HG03060 (cell line): Measurements from ENCODE around the gene TP53INP2.
"Not testable (repeated sequence)": the region's sequence is repeated elsewhere in the genome, so short reads cannot be mapped to it uniquely, and the experiment has no call there.

Source experiments
- ATAC-seq: cut with Tn5 transposase; IDR thresholded peaks from one replicate; pipeline ENCODE4 v1.9.1; 2021; ENCODE audit warnings: low read depth, moderate number of reproducible peaks; ENCODE audit not compliant: unreplicated experiment

TP53INP2 gene

DNA sequence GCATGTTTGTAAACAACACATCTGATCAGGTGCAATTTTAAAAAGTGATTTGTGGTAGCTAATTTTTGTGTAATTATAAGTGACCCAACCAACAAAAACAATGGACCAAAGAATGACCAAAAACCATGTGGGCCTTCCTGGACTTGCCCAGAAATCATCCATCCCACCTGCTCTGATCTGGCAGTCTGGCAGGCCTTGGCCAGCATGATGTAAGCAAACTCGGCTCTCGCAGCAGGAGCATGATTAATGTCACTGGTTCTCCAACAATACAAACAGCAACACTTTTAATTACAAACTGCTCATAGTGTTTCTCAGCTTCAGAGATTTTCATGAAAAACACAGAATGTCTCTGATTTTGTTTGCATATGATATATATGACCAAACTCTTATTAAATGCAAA, 16.1 kb downstream of the TP53INP2 start:
- no peak for ATAC-seq

DNA sequence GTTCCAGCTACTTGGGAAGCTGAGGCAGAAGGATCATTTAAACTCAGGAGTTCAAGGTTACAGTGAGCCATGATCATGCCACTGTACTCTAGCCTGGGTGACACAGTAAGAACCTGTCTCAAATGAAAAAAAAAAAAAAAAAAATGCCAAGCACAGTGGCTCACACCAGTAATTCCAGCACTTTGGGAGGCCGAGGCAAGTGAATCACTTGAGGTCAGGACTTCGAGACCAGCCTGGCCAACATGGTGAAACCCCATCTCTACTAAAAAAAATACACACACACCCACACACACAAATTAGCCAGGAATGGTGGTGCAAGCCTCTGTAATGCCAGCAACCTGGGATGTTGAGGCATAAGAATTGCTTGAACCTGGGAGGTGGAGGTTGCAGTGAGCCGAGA, 18.4 kb downstream of the TP53INP2 start:
- not testable (repeated sequence) for ATAC-seq

DNA sequence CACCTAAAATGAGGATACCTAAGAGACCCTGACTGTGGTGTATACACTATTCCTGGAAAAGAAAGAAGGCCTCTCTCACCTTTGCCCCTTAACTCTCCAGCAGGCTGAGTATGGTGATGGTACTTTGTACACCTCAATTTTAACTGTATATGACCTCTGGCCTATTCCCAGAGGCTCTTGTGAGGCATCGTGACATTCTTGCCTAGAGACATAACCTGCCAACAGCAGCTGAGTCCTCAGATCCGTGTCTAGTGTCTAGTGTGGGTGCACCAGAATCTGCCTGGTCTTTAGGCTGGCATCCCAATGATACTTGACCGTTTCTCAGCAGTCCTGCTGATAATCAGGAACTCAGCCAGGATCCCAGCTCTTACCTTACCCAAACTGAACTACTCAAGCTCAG, 20.0 kb downstream of the TP53INP2 start:
- ATAC-seq, result no peak

DNA sequence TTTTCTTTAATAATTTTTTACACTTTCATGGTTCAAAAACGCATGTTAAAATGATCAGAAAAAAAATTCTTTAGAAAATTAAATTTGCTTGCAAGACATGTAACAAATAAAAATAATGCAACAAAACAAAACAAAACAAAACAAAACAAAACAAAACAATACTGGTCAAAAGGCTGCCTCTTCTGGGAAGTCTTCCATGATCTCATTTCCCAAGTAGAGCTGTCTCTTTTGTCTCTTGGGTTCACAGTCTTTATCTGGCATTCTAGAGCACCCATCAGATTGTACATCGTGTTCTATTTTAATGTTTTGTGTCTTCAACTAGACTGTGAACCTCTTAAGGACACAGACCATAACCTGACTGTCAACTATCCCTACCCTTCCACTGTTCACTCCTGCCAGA, 25.3 kb downstream of the TP53INP2 start:
- ATAC-seq, result no peak

DNA sequence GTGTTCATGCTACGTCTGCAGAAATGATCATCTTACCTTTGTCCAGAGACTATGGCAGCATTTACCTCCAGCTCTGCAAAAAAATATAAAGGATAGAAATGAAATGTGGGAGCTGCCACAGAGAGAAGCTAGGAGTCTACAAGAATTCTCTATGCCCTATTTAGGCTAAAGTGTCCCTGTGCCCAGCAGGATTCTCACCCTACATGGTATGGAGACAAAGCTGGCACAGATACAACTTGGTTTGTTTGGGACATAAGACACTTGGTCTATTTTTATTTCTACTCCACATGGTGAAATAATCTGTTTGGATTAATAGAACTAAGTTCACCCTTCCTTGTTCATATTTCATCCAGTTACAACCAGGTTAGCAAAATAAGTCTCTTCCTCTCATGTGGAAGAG, 28.4 kb downstream of the TP53INP2 start:
- ATAC-seq, result no peak

DNA sequence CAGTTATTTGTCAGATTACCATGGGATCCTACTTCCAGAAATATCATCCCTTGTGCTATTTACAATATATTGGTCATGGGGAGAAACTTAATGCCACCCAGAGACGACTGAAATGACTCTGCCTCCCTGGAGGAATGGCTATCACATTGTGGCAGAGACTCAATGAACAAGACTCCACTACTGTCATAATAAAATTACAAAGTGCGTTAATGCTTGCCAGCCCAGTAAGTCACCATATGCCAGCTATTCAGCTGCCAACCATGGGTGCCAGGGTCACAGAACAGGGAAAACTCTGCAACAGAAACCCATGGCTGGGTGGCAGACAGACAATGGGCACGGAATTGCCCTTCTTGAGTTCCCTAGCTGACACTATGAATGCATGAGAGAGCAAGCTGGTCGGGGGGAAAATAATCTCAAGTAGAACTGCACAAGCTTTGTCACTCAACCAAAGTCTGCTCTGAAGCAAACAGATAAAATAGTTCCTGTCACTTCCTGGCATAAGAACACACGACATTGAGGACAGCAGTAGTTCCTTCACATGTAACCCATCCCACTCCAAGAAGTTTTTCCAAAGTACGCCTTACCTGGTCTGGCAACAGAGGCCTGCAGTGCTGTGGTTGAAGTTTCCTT, 32.1 kb downstream of the TP53INP2 start:
- no peak for ATAC-seq

DNA sequence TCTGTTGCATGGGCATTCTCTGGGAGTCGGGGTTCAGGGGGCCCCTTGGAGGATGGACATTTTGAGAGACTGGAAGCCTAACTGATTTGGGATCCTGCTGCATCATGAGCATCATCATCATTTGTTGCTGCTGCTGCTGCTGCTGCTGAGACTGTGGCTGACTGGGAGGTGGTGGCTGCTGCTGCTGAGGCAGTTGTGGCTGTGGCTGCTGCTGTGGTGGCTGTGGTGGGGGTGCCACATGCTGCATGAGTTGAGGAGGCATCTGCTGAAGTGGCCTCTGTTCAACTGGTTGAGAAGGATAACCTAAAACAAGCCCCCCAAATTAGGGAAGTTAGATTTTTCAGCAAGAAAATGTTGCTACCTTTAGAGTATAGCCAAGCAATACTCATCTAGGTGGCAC, 38.9 kb downstream of the TP53INP2 start:
- no peak for ATAC-seq

DNA sequence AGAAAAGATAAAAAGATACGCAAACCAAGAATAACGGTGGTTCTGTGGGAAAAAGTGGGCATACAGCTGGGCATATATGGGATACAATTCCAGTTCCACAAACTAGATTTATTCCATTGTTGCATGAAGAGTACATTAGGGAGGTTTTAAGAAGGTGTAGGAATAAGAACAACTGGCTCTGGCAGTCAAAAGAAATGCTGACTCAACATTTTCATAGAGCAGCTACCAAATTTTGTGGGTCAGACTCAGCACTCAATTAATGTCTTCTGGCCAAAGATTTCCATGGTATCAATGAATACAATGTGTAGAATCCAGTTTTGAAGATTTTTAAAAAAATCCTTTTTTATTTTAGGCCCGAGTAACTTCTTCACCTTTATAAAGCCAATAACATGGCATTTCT, 40.2 kb downstream of the TP53INP2 start:
- no peak for ATAC-seq

DNA sequence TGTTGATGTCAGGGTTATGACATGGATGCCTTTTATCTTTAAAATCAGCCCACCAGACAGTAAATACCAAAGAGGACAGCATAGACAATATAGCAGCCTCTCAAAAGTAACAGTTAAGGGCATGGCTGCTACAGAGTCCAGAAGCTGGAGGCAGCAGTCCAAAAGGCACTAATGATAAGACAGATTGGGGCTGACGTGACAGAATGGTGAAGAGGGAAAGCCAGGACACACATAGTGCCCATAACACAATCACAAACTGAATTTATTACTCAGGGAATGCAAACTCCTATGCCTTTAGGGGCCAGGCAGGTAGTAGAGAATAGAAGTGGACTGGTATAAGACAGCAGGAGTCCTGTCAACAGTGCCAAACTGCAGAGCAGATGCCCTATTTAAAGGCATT, 40.7 kb downstream of the TP53INP2 start:
- ATAC-seq, result no peak

DNA sequence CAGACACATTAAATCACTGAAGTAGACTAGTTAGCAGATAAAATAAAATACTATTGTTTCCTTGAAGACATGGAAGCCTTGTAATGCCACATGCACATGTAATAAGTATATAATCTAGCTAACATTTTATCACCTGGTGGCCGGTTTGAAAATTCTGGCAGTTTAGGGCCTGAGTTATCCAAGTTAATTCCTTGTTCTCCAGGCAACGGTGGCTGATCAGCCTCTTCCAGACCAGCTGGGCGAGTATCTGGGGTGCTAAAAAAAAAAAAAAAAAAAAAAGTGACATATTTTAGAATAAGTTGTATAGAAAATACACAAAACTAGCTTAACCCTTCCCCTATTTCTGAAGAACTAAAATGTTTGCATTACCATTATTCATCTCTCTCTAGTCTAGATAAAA, 42.5 kb downstream of the TP53INP2 start:
- ATAC-seq, result no peak

DNA sequence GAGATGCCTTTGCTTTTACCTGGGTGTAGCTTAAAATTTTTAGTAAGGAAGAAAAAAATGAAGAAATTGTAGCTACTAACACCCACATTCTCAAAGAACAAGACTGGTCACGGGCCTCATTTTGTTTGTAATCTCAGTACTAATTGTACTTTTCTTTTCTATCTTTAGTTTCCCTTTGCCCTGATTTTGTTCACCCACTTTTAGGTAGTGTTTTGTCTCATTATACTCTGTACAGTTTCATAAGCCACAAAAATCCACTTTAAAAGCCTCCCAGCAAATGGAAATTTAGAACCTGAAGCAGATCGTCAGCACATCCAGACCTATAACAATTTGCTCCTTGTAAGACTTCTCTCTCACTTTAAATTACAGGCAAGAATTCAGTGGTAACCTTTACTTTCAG, 43.3 kb downstream of the TP53INP2 start:
- ATAC-seq, result no peak

DNA sequence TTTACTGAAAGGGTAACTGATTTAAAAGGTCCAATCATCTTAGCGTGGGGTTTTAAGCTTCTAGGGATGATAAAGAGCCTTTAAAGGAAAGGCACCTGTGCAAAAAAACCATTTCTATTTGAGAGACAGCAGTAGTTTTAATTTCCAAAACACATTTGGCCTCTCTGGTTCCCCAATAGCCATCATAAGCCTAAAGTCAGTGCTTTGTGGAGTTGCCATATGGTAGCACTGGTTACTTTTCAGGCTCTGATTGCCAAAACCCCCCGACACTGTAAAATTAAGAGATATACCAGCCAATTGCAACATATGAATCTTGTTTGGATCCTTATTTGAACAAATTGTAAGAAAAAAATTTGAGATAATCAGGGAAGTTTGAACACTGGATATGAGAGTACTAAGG, 44.6 kb downstream of the TP53INP2 start:
- no peak for ATAC-seq

DNA sequence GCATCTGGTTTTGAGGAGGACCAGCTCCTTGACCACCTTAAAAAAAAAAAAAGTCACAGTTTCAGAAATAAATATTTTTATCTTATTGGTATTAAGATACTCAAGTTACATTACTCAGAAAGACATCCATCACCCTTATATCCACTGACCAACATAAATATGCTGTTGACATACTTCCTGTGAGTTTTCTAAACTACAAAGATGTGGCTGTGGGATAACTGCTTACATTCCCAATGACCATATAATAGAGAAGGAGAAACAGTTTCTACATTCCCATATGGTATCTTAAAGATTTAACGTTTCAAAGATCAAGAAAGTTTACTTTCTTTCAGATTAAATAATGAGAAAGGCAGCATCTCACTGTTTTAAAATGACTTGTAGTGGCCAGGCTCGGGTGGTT, 46.3 kb downstream of the TP53INP2 start:
- no peak for ATAC-seq

DNA sequence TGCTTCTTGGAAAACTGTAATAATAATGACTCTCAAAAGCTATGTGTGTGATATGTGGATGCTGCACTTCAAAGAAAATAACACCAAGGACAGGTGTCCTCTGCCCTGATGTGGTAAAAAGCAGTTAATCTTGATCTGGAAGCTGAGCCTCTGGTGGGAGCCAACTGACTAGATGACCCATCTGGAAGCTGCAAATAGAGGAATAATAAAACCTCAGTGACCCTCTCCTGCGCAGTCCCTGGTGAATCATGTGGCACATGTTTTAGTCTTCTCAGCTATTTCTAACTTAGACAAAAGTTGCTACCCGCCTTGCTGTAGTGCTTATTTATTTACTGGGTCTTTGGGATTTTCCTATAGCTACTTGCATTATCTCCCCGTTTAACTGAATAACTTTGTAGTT, 47.3 kb downstream of the TP53INP2 start:
- no peak for ATAC-seq

DNA sequence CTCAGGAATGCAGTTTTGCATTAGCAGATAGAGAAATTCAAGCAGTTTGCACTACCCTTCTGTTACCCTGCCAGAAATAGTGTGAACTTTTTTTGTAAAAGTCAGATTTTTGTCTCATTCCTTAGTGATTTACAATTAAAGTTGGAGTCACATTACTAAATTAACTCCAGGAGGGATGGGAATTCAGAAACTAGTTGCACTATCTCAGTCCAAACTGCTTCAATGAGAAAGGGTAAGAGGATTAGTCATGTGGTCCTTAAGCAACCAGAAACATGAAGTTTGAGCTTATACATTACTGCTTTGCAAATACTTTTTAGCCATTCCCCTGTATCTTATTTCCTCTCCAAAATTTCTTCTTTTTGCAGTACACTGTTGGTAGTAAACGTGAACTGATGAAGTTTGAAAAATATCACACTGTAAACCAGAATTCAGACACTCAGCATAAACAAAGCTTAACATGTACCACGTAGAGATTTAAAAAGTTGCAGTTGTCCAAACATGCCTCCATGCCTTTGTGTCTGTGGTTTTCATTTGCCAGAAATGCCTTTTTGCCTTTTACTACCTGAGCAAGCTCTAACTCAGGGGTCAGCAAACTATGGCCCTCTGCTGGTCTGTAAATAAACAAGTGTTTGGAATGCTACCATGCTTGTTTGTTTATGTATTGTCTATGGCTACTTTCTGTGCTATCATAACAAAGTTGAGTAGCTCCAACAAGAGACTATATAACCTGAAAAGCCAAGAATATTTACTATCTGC, 49.7 kb downstream of the TP53INP2 start:
- ATAC-seq, result no peak

DNA sequence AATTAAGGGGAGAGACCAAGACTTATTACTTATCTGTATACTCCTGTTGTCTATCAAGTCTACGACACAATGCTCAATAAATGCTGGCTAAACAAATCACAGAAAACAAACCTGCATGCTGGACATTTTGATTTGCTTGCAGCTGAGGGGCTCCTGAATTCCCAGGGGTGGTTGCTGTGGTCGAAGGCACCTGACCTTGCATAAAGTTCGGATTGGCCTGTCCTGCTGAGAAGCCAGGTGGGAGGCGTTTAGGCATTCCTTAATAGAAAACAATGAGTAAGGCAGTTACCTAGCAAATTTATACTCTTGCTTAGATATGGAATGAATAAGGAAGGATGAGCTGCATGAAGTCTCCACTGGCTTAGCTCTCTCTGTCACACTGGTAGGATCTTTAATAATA, 50.5 kb downstream of the TP53INP2 start:
- no peak for ATAC-seq

DNA sequence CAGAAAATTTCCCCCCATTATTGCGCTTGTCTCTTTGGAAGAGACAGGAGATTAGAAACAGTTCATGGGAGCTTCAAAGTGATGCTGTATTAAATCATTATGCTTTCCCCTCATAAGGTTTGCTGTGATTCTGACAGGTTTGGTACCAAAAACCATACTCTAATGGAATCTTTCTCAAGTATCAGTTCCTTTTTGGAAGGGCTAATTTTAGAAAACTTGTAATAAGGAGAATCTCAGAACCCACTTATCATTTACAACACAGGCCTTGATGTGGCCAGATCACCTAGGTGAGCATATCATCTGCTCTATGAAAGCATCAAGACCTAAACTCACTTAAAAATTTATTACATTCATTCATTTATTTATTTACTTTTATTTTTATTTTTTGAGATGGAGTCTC, 51.2 kb downstream of the TP53INP2 start:
- no peak for ATAC-seq

DNA sequence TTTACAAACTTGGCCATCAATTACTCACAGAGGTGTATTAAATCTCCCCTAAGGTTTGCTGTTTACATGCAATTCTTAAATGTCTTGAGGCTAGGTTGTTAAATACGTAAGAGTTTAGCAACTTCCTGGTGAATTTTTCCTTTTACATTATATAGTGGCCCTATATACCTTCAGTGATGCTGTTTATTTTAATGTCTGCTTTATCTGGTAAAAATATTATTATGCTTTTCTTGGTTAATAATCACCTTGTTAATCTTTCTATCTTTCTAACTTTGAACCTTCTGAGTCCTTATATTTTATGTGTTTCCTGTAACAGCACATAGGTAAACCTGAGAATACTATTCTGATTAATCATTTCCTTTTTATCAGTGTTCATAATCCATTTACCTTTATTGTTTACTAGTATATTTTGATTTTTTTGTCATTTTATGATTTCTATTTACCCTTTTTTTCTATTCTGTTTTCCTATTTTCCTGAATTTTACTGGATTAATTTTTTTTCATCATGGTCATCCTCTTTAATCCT, 57.9 kb downstream of the TP53INP2 start:
- no peak for ATAC-seq
